HG02642 (cell line): ENCODE measurements around the gene TNRC6A.
"Not testable (repeated sequence)": the region's sequence is repeated elsewhere in the genome, so short reads cannot be mapped to it uniquely, and the experiment has no call there.

Experiments
- ATAC-seq: cut with Tn5 transposase; IDR thresholded peaks from one replicate; pipeline ENCODE4 v1.9.1; 2021; ENCODE audit warnings: mild to moderate bottlenecking; ENCODE audit not compliant: unreplicated experiment, poor library complexity

Gene TNRC6A

DNA sequence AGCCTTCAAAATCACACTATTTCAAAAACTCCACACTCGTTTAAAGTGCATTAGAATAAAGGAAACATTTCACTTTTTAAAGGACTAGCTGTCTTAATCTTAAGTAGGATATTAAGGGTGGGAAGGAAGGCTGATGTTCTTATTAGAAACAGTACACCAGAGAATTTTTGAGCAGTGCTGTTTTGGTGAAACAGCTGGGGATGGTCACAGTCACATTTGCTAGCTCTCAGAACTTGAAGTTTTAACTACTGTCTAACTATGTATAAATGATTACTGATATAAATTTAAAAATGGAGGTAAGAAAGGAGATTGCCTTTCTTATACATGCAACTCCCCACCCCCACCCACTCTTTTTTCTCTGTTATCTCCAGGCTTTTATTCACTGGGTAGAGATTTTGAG lies 77.8 kb downstream of the TNRC6A start:
- no peak for ATAC-seq

DNA sequence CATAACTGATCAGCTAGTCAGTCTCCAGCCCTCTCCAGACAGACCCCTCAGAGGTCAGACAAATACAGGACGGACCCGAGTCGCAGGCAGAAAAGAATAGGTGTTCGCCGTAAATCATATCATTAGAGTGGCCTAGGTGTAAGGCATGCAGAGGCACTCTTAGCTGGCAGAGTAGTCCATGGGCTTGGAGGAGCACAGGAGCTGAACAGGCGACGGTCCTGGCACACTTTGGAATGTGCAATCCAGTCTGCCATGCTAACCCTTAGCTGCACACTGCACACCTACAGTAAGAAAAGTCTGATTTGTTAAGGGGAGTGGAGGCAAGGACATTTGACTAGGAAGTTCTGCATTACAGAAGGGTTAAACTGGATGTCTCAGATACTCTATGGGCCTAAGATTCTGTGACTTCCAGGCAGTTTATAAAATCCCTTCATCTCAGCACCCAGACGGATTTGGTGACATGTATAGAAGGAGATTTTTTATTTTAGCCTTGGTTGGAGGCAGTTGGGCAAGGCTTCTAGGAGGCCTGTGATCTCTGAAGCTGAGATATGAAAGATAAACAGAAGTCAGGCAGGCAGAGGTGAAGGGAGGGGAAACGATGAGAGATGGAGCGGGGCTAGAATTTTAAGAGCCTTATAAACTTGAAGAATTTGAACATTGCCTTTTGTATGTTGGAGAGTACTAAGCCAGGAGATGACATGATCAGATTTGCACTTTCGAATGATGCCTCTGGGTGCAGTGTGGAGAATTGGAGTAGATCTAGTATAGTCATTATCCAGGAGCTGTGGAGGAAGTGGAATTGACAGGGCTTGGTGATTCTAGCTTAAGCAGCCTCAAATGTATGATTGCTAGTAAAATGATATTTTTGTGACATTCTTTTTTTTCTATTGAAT lies 81.7 kb downstream of the TNRC6A start:
- ATAC-seq, result no peak

DNA sequence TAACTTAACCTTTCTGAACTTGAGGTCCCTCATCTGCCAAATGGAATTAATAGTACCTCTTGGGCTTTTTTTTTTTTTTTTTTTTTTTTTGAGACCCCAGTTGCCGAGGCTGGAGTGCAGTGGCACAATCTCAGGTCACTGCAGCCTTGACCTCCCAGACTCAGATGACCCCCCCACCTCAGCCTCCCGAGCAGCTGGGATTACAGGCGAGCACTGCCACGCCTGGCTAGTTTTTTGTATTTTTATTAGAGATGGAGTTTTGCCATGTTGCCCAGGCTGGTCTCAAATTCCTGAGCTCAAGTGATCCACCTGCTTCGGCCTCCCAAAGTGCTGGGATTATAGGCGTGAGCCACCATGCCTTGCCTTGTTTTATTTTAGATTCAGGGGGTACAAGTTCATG lies 83.4 kb downstream of the TNRC6A start:
- not testable (repeated sequence) for ATAC-seq

DNA sequence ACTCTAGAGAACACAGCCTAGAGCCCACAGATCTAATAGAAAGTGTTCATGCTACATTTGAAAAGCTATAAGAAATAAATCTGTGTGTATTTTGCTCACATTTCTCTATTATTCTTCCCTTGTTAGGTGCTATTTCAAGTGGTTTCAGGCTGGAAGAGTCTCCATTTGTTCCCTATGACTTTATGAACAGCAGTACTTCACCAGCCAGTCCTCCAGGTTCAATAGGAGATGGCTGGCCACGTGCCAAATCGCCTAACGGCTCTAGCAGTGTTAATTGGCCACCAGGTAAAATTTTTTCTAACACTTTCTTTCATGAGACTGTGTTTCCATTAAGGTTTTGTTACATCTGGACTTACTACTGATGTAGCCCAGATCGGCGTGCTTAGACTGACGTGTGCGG lies 85.6 kb downstream of the TNRC6A start:
- no peak for ATAC-seq

DNA sequence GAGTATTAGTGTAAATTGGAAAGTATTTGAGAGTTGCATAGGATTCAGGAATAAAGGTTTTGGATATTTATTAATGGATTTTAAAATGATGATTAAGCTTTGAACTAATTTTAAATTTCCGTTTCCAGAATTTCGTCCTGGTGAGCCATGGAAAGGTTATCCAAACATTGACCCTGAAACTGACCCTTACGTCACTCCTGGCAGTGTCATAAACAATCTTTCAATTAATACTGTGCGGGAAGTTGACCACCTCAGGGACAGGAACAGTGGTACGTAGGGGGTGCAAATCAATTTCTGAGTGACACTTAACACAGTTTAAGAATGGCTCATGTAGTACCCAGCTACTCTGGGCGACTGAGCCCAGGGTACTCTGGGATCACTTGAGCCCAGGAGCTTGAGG lies 87.2 kb downstream of the TNRC6A start:
- no peak for ATAC-seq

DNA sequence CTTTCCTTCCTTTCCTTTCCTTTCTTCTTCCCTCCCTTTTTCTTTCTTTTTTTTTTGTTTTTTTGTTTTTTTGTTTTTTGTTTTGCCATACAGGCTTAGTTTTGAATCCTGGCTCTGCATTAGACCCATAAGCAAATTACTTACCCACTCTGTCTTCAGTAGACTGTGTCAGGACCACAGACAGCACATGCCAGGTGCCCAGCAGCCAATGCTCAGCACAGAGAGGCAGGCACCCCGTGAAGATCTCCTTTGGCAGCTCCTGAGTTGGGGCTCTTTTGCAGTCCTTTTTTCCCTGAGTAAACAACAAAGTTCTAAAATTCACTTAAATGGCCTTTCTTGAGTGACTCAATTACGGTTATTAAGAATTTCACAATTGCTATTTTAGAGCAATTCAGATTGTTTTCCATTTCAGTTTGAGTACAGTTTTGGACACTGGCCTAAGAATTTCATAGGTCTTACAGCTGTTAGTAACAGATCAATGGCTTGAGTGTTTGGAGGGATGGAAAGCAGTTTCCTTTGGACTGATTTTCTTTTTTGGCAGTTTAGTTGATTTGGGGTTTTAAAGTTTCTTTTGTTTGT lies 90.1 kb downstream of the TNRC6A start:
- no peak for ATAC-seq

DNA sequence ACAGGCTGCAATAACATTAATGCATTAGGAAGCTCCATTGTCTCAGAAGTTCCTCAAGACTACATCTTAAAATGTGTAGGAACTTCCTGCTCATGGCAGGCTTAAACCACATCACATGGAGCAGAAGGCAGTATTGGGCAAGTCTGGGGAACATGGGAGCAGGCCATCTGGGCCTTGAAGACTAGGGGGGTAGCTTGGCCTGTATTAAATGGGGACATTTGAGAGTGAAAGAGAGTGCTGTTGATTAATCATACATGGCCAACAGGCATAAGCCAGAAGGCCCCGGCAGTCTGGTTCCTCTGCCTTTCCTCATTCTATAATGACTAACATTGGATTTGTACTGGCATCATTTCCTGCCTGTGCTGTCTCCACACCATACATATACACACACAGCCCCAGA lies 91.1 kb downstream of the TNRC6A start:
- no peak for ATAC-seq

DNA sequence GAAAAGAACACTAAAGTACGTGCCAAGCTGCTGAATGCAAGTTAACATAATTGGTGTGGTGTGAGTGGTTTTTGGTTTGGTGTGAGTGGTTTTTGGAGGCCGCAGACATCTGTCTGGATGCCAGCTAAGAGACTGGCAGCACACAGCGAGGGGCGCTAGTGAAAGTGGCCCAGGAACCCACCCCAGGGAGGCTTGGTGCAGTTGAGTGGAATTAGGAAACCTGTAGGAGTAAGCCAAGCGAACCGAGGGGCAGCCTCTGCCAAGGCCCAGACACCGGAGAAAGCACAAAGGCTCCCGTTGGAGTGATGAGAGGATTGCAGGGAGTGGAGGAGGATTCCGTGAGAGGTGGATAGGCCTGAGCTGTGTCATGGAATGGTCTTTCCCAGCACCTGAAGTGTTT lies 91.7 kb downstream of the TNRC6A start:
- no peak for ATAC-seq

DNA sequence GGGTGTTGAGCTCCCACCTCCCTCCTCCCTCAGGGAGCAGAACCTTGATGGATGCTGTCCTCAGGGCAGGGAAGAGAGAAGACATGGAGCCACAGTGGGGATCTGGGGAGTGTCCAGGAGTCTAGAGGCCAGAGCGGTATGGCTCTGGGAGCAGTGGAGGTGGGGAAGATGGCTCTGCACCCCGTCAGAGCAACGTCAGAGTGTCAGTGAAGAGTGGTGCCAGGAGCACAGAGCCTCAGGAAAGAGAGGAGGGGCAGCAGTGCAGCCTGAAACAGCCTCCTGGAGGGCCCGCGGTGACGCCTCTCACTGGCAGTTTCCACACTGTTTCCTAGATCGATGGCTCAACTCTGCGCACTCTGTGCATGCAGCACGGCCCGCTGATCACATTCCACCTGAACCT lies 93.1 kb downstream of the TNRC6A start:
- no peak for ATAC-seq

DNA sequence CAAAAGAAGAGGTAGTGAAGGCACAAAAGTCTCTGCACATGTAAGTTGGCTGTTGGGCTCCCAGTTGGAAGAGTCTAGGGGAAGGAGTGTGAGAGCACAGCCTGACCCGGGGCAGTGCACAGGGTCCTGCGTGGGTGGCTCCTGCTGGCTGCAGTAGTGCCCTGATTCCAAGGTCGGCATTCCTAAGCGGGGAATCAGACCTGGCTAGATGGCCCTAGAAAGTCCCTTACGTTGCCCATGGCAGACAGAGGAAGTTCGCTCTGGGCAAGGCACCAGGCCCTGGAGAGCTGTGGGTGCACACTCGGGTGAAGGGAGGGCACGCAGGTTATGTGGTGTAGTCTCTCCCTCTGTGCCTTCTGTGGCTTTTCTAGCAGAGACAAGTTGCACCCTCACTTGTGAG lies 93.5 kb downstream of the TNRC6A start:
- ATAC-seq, result no peak

DNA sequence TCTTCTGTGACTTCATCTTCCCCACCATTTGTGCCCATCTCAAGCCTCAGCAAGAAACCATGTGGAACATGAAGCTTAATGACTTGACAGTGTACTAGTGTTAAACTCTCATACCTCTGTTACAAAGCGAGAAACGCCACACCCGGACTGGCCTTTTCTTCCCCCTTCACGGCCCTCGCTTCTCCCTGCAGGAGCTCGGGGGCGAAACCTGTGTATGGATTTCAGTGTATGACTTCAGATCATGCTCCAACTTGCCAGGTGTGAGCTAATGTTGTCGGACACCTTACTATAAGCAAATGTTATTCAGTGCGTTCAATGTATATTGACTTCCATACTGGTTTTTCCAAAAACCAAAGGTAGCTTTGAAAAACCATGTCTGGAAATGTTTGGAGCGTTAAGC lies 96.2 kb downstream of the TNRC6A start:
- ATAC-seq, result no peak

DNA sequence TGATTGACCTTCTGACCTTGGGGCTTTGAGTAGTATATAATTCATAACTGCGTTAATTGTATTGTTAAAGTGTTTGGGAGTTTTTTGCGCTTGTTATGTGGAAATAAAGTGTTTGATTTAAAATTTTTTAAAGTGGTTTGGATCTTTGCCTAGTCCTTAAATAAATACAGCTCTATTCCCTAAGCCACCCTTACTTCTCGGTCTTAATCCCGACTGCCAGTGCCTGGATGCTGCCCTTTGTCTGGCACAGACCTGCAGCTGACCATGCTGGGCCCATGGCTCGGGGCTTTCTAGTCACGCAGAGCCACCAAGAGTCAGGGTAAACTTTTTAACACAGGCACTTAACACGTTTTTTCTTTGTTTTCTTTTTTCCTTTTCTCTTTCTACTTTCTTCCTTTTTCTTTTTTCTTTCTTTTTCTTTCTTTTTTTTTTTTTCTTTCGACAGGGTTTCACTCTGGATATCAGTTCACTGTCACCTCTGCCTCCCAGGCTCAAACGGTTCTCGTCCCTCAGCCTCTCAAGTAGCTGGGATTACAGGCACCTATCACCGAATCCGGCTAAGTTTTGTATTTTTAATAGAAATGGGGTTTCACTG lies 96.7 kb downstream of the TNRC6A start:
- ATAC-seq, result no peak

DNA sequence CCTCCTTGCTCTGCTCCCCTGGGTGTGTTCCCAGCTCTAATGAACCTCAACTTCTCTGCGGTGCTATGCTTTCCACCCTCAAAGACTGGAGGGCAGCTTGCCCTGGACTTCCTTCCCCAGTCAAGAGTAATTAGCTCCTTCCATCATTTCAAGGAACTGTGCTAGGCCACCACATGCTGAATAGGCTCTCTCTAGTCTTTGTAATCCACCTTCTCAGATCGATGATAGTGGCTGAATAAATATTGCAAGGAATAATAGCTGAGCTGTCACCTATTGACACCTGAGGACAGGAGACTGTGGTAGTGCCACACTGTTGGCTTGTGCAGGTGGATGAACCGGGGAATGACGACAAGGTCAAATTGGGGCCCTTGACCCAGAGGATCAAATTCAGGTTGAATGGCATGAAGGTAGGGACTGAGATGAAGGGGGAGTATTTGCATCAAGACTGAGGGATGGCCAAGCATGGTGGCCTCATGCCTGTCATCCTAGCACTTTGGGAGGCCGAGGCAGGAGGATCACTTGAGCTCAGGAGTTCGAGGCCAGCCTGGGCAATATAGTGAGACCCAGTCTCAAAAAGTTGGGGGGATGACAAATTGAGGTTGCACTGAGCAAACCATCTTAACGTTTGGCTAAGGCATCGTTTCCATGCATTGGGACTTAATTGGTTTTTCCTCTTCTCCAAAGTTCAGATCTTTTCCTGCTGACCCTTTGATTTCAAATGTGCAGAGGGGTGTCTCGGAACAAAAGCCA lies 97.5 kb downstream of the TNRC6A start:
- ATAC-seq, result no peak

DNA sequence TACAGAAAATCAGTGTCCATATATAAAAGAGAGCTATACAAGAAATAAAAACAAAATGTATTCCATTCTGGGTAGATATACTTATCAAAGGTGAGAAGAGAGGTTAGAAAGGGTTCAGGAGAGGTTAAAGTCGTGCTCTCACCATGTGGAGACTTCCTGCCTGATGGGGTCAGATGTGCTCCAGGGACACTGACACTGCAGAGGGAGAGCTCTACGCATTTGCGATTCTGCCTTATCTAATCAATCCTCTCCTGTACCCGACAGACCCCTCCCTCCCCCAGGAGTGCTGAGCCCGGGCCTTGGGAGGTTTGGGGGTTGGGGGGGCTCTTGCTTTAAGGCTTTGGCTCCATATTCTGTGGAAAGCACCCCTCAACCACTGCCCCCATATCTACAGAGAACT lies 99.7 kb downstream of the TNRC6A start:
- no peak for ATAC-seq

DNA sequence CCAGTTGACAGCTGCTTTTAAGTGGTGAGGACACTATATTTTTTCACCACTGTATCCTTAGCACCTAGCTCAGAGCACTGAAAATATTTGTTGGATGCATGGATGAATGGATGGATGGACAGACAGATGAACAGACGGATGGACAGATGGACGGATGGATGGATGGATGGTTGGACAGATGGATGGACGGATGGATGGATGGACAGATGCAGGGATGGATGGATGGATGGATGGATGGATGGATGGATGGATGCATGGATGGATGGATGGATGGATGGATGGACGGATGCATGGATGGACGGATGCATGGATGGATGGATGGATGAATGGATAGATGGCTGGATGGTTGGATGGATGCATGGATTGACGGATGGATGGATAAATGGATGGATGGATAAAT lies 103.9 kb downstream of the TNRC6A start:
- no peak for ATAC-seq

DNA sequence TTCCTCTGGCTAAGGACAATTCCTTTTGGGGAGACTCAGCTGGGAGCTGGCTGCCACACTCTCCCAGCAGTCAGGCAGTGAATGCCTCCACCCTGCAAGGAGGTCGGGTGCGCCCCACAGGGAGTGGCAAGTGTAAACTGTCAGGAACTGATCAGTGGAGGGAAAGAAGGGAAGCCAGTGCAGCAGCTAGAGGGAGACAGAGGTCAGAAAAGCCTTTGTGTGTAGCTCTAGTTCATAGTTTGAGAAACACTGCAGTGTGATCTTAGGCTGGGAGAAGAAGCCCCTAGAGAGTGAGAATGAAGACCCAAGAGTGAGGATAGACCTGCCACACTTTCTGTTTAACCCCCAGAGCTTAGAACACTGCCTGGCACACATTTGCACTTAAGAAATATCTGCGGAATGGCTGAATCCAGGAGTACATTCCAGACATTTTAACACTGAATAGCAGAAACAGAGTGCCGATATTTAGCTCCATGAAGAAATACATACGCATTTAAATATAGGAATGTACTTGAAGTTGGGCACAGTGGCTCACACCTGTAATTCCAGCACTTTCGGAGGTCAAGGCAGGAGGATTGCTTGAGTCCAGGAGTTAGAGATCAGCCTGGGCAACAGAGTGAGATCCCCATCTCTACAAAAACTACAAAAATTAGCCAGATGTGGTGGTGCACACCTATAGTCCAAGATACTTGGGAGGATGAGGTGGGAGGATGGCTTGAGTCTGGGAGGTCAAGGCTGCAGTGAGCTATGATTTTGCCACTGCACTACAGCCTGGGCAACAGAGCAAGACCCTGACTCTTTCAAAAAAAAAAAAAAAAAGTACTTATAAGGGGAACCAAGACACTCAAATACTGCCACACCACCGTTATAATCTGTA lies 105.2 kb downstream of the TNRC6A start:
- ATAC-seq, result no peak

DNA sequence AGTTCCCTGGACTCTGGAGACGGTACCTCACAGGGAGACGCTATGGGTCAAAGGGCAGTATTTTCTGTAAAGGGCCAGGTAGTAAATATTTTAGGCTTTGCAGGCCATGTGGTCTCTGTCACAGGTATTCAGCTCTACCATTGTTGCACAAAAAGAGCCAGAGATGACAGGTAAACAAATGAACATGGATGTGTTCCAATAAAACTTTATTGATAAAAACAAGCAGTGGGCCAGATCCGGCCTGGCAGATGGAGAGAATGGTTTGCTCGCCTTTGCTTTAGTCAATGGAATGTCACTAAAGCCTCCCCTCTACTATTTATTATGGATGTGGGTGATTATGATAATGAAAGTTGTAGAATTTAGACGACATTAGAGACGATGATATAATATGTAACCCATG lies 107.4 kb downstream of the TNRC6A start:
- no peak for ATAC-seq

DNA sequence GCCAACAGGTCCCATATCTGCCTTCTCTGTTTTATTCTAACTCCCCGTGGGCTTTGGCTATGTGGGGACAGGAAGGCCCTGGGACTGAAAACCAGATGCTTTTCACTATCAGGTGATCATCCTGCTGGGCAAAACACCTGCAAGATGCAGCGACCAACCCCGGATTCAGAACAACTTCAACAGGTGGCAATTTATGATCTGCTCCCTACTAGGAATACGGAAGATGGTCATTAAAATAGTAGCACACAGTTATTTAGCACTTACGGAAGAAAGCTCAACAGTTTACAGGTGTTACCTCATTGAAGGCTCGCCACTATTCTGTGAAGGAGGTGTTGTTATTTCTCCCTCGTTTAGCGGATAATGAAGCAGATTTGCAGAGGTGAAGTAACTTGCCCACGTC lies 108.5 kb downstream of the TNRC6A start:
- ATAC-seq, result no peak

DNA sequence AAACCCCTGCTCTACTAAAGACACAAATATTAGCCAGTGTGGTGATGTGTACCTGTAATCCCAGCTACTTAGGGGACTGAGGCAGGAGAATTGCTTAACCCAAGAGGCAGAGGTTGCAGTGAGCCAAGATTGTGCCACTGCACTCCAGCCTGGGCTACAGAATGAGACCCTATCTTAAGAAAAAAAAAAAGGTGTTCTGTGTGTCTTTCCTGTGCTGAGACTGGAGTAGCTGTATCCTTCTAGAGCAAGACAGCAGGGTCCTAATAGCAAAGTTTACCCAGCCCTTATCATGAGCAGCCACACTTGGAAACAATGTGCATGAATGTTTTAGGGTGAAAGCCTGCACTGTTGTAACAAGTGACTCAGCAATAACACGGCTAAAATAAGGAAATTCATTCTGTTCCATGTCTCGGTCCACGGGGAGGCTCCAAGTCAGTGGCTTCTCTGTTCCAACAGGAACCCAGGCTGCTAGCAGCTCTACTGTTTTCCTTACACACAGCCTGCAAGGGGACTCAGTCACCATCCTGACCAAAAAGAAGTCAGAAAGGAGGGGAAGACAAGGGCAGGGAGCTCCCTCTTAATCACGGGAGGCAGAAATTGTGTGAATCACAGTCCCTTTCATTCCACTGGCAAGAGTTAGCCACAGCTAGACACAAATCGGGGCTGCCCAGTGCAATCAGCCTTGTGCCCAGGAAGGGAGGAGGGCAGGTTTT lies 109.3 kb downstream of the TNRC6A start:
- no peak for ATAC-seq
